Measurements from ENCODE around the gene FAM81B.

The FAM81B gene

DNA sequence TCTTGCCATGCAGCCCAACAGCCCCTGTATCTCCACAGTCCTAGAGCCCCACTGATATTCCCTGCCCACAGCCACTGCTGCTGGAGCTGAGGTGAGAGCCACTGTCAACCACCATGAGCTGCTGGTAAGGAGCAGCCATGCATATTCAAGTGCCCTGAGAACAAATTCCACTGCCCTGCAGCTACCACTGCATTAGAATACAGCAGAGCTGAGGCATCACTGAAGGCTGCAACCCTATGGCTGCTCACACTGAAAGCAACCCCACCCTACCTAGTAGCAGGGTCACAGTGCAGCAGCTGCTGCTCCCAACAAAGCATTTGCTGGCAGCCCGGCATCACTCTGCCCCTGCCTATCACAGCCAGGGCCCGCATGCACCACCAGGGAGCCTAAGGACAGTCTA, 95.0 kb downstream of the FAM81B start:
- no peak for DNase-seq

DNA sequence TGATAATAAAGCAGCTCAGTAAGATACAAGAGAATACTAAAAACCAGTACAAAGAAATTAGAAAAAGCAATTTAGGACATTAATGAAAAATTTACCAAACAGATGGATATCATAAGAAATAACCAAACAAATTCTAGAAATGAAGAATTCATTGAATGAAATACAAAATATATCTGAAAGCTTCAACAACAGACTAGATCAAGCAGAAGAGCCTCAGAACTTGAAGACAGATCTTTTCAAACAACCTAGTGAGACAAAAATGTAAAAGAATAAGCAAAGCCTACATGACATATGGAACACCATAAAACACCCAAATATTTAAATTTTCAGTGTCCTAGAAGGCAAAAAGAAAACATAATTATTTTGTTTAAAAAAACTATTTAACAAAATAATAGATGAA, 96.7 kb downstream of the FAM81B start:
- peak; percentile 16 for DNase-seq
